ENCODE measurements around the gene UGT1A10.
"Not testable (repeated sequence)": the region's sequence is repeated elsewhere in the genome, so short reads cannot be mapped to it uniquely, and the experiment has no call there.

UGT1A10 gene

GRCh38 chr2:233651430-233651829, 15.2 kb downstream of the UGT1A10 start:
- no peak overlapping the region for H3K9ac ChIP-seq (ENCODE audit: low read depth in 1 of 2, low read length in 2 of 2)
- peaks cover 0 to 5% of the 10 kb centered on the region in 2 donors for H3K4me1 ChIP-seq (ENCODE audit: control insufficient read depth in 1 of 2, insufficient read depth in 2 of 2, low read length in 2 of 2)
- no peak overlapping the region for H3K27ac ChIP-seq (ENCODE audit: low read depth, low read length)
- H3K27me3 ChIP-seq (ENCODE audit: control insufficient read depth in 1 of 2, insufficient read depth in 2 of 2, low read length in 2 of 2): no peaks in the 10 kb centered on the region
- no peak overlapping the region for H3K4me3 ChIP-seq (ENCODE audit: low read depth in 1 of 2, low read length in 2 of 2)
- no peaks in the 10 kb centered on the region for H3K36me3 ChIP-seq (ENCODE audit: control insufficient read depth in 1 of 2, insufficient read depth in 2 of 2, low read length in 2 of 2)
- H3K9me3 ChIP-seq (ENCODE audit: control insufficient read depth in 1 of 2, low read length in 2 of 2): peaks cover 4% of the 10 kb centered on the region in 2 donors

- H3K9ac ChIP-seq (ENCODE audit: low read depth in 1 of 2, low read length in 2 of 2): no peak overlapping the region
- no peaks in the 10 kb centered on the region for H3K9me3 ChIP-seq (ENCODE audit: control insufficient read depth in 1 of 2, low read length in 2 of 2)
- no peak overlapping the region for H3K4me3 ChIP-seq (ENCODE audit: low read depth in 1 of 2, low read length in 2 of 2)
- H3K36me3 ChIP-seq (ENCODE audit: control insufficient read depth in 1 of 2, insufficient read depth in 2 of 2, low read length in 2 of 2): no peaks in the 10 kb centered on the region
- no peaks in the 10 kb centered on the region for H3K27me3 ChIP-seq (ENCODE audit: control insufficient read depth in 1 of 2, insufficient read depth in 2 of 2, low read length in 2 of 2)
- peaks cover 0 to 5% of the 10 kb centered on the region in 2 donors for H3K4me1 ChIP-seq (ENCODE audit: control insufficient read depth in 1 of 2, insufficient read depth in 2 of 2, low read length in 2 of 2)
- H3K27ac ChIP-seq (ENCODE audit: low read depth, low read length): no peak overlapping the region
Observed at GRCh38 chr2:233654501-233654900, 18.3 kb downstream of the UGT1A10 start.

GRCh38 chr2:233655043-233655442, 18.8 kb downstream of the UGT1A10 start:
- H3K9ac ChIP-seq (ENCODE audit: low read depth in 1 of 2, low read length in 2 of 2): no peak overlapping the region

GRCh38 chr2:233655943-233656342, 19.7 kb downstream of the UGT1A10 start:
- not testable (repeated sequence) for H3K4me1 ChIP-seq (ENCODE audit: control insufficient read depth in 1 of 2, insufficient read depth in 2 of 2, low read length in 2 of 2); H3K27ac ChIP-seq (ENCODE audit: low read depth, low read length); H3K9me3 ChIP-seq (ENCODE audit: control insufficient read depth in 1 of 2, low read length in 2 of 2); H3K4me3 ChIP-seq (ENCODE audit: low read depth in 1 of 2, low read length in 2 of 2); H3K27me3 ChIP-seq (ENCODE audit: control insufficient read depth in 1 of 2, insufficient read depth in 2 of 2, low read length in 2 of 2); H3K36me3 ChIP-seq (ENCODE audit: control insufficient read depth in 1 of 2, insufficient read depth in 2 of 2, low read length in 2 of 2); H3K9ac ChIP-seq (ENCODE audit: low read depth in 1 of 2, low read length in 2 of 2)

More at GRCh38 chr2:233655043-233655442, 18.8 kb downstream of the UGT1A10 start:
- no peaks in the 10 kb centered on the region for H3K27me3 ChIP-seq (ENCODE audit: control insufficient read depth in 1 of 2, insufficient read depth in 2 of 2, low read length in 2 of 2)
- H3K4me3 ChIP-seq (ENCODE audit: low read depth in 1 of 2, low read length in 2 of 2): no peak overlapping the region
- H3K36me3 ChIP-seq (ENCODE audit: control insufficient read depth in 1 of 2, insufficient read depth in 2 of 2, low read length in 2 of 2): no peaks in the 10 kb centered on the region
- H3K9me3 ChIP-seq (ENCODE audit: control insufficient read depth in 1 of 2, low read length in 2 of 2): no peaks in the 10 kb centered on the region
- H3K4me1 ChIP-seq (ENCODE audit: control insufficient read depth in 1 of 2, insufficient read depth in 2 of 2, low read length in 2 of 2): peaks cover 0 to 5% of the 10 kb centered on the region in 2 donors
- no peak overlapping the region for H3K27ac ChIP-seq (ENCODE audit: low read depth, low read length)

- Histone ChIP-seq H3K4me3 (ENCODE audit: low read depth in 1 of 2, low read length in 2 of 2) (no peak overlapping the region), H3K4me1 (ENCODE audit: control insufficient read depth in 1 of 2, insufficient read depth in 2 of 2, low read length in 2 of 2) (peaks cover 0 to 5% of the 10 kb centered on the region in 2 donors), H3K9me3 (ENCODE audit: control insufficient read depth in 1 of 2, low read length in 2 of 2) (no peaks in the 10 kb centered on the region), H3K27ac (ENCODE audit: low read depth, low read length) (no peak overlapping the region), H3K9ac (ENCODE audit: low read depth in 1 of 2, low read length in 2 of 2) (no peak overlapping the region), H3K27me3 (ENCODE audit: control insufficient read depth in 1 of 2, insufficient read depth in 2 of 2, low read length in 2 of 2) (no peaks in the 10 kb centered on the region), H3K36me3 (ENCODE audit: control insufficient read depth in 1 of 2, insufficient read depth in 2 of 2, low read length in 2 of 2) (no peaks in the 10 kb centered on the region)
Observed at GRCh38 chr2:233656443-233656842, 20.2 kb downstream of the UGT1A10 start.

GRCh38 chr2:233658610-233659009, 22.4 kb downstream of the UGT1A10 start:
- H3K27ac ChIP-seq (ENCODE audit: low read depth, low read length): no peak overlapping the region
- H3K4me3 ChIP-seq (ENCODE audit: low read depth in 1 of 2, low read length in 2 of 2): no peak overlapping the region
- no peaks in the 10 kb centered on the region for H3K36me3 ChIP-seq (ENCODE audit: control insufficient read depth in 1 of 2, insufficient read depth in 2 of 2, low read length in 2 of 2)
- H3K9ac ChIP-seq (ENCODE audit: low read depth in 1 of 2, low read length in 2 of 2): no peak overlapping the region
- H3K27me3 ChIP-seq (ENCODE audit: control insufficient read depth in 1 of 2, insufficient read depth in 2 of 2, low read length in 2 of 2): no peaks in the 10 kb centered on the region
- peaks cover 0 to 5% of the 10 kb centered on the region in 2 donors for H3K4me1 ChIP-seq (ENCODE audit: control insufficient read depth in 1 of 2, insufficient read depth in 2 of 2, low read length in 2 of 2)
- H3K9me3 ChIP-seq (ENCODE audit: control insufficient read depth in 1 of 2, low read length in 2 of 2): peaks cover 0 to 2% of the 10 kb centered on the region in 2 donors

- Histone ChIP-seq H3K9ac (ENCODE audit: low read depth in 1 of 2, low read length in 2 of 2) (no peak overlapping the region), H3K4me1 (ENCODE audit: control insufficient read depth in 1 of 2, insufficient read depth in 2 of 2, low read length in 2 of 2) (no peaks in the 10 kb centered on the region), H3K27ac (ENCODE audit: low read depth, low read length) (no peak overlapping the region), H3K27me3 (ENCODE audit: control insufficient read depth in 1 of 2, insufficient read depth in 2 of 2, low read length in 2 of 2) (no peaks in the 10 kb centered on the region), H3K36me3 (ENCODE audit: control insufficient read depth in 1 of 2, insufficient read depth in 2 of 2, low read length in 2 of 2) (no peaks in the 10 kb centered on the region), H3K4me3 (ENCODE audit: low read depth in 1 of 2, low read length in 2 of 2) (no peak overlapping the region), H3K9me3 (ENCODE audit: control insufficient read depth in 1 of 2, low read length in 2 of 2) (peaks cover 0 to 2% of the 10 kb centered on the region in 2 donors)
Observed at GRCh38 chr2:233663911-233664310, 27.7 kb downstream of the UGT1A10 start.

- H3K36me3 ChIP-seq (ENCODE audit: control insufficient read depth in 1 of 2, insufficient read depth in 2 of 2, low read length in 2 of 2): no peaks in the 10 kb centered on the region
- no peak overlapping the region for H3K9ac ChIP-seq (ENCODE audit: low read depth in 1 of 2, low read length in 2 of 2)
- no peak overlapping the region for H3K27ac ChIP-seq (ENCODE audit: low read depth, low read length)
- H3K9me3 ChIP-seq (ENCODE audit: control insufficient read depth in 1 of 2, low read length in 2 of 2): no peaks in the 10 kb centered on the region
- no peak overlapping the region for H3K4me3 ChIP-seq (ENCODE audit: low read depth in 1 of 2, low read length in 2 of 2)
- H3K27me3 ChIP-seq (ENCODE audit: control insufficient read depth in 1 of 2, insufficient read depth in 2 of 2, low read length in 2 of 2): no peaks in the 10 kb centered on the region
- H3K4me1 ChIP-seq (ENCODE audit: control insufficient read depth in 1 of 2, insufficient read depth in 2 of 2, low read length in 2 of 2): no peaks in the 10 kb centered on the region
Observed at GRCh38 chr2:233668605-233669260, 32.5 kb downstream of the UGT1A10 start.

GRCh38 chr2:233671290-233672161, 35.3 kb downstream of the UGT1A10 start, which contains the start of gene UGT1A9:
TSS of gene UGT1A9 (plus strand) at chr2:233671898. CDS start at chr2:233671935, 37 bp downstream.
- H3K4me1 ChIP-seq (ENCODE audit: control insufficient read depth in 1 of 2, insufficient read depth in 2 of 2, low read length in 2 of 2): no peaks in the 10 kb centered on the region
- H3K4me3 ChIP-seq (ENCODE audit: low read depth in 1 of 2, low read length in 2 of 2): no peak within 1 kb of the TSS
- H3K36me3 ChIP-seq (ENCODE audit: control insufficient read depth in 1 of 2, insufficient read depth in 2 of 2, low read length in 2 of 2): no peaks in the 10 kb centered on the region
- no peaks in the 10 kb centered on the region for H3K27me3 ChIP-seq (ENCODE audit: control insufficient read depth in 1 of 2, insufficient read depth in 2 of 2, low read length in 2 of 2)
- no peak within 1 kb of the TSS for H3K9ac ChIP-seq (ENCODE audit: low read depth in 1 of 2, low read length in 2 of 2)
- no peak within 1 kb of the TSS for H3K27ac ChIP-seq (ENCODE audit: low read depth, low read length)
- H3K9me3 ChIP-seq (ENCODE audit: control insufficient read depth in 1 of 2, low read length in 2 of 2): no peaks in the 10 kb centered on the region

- Histone ChIP-seq H3K9me3 (ENCODE audit: control insufficient read depth in 1 of 2, low read length in 2 of 2) (no peaks in the 10 kb centered on the region), H3K36me3 (ENCODE audit: control insufficient read depth in 1 of 2, insufficient read depth in 2 of 2, low read length in 2 of 2) (no peaks in the 10 kb centered on the region), H3K27me3 (ENCODE audit: control insufficient read depth in 1 of 2, insufficient read depth in 2 of 2, low read length in 2 of 2) (no peaks in the 10 kb centered on the region), H3K27ac (ENCODE audit: low read depth, low read length) (no peak overlapping the region), H3K9ac (ENCODE audit: low read depth in 1 of 2, low read length in 2 of 2) (no peak overlapping the region), H3K4me3 (ENCODE audit: low read depth in 1 of 2, low read length in 2 of 2) (no peak overlapping the region), H3K4me1 (ENCODE audit: control insufficient read depth in 1 of 2, insufficient read depth in 2 of 2, low read length in 2 of 2) (no peaks in the 10 kb centered on the region)
Observed at GRCh38 chr2:233672886-233673285, 36.6 kb downstream of the UGT1A10 start.

Measured in duodenal mucosa (tissue), 2 donors.